Stimulated activated CD8-positive, alpha-beta memory T cell treated with anti-CD3 and anti-CD28 coated beads, Interleukin-4, amount 100 ng/mL, for 1 hour (primary cell): ENCODE data around the gene LRRTM4.

Experiments
- DNase-seq, 2 donors: peaks; one replicate each; pipeline ENCODE4 v3.0.0-alpha.2; 2020; ENCODE audit warnings: low read depth in 2 of 2, low spot score in 1 of 2

LRRTM4 gene

DNA sequence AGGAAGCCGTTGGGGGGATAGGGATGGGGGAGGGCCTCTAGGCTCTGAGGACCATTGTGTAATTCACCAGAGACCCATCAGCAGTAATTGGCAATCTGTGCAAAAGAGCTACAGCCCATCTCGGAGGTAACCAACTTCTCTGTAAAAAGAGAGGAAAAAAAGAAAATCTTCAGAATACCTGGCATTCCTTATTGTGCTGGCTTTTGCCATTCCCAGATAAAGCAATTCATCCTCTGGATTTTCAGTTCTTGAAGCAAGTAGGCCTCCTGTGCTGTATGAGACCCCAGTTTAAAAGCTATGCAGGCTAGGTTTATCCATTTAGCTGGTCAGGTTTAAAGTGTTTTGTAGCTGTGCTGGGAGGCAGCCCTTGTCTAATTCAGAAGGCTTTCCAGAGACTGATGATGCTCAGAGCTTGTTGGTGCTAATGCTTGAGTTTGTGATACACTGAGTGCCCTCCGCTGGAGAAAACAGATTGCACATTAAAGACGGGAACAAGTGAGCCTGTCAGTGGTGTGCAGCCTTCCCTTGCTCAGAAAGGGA is at the start of gene LRRTM4:
Gene LRRTM4 (minus strand): TSS at position 446 of the 540 bp plus-strand sequence.
- DNase-seq: no peak

DNA sequence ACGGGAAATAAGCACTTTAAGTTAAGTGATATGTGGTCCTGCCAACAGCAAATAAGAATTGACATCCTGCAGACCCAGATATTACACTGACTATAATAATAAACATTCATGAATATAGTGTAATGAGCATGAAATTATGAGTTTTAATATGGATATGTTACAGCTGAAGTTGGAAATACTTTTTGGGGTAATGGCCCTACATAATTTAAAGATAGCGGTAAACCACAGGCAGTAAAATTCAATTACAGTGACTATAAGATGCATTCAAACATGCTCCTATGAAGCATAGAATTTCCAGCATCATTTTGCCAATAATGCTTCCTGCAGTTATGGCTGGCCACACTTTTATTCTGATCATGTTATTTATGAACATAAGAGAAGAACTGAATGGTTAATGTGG is 49.4 kb upstream of the LRRTM4 start:
- DNase-seq: no peak

DNA sequence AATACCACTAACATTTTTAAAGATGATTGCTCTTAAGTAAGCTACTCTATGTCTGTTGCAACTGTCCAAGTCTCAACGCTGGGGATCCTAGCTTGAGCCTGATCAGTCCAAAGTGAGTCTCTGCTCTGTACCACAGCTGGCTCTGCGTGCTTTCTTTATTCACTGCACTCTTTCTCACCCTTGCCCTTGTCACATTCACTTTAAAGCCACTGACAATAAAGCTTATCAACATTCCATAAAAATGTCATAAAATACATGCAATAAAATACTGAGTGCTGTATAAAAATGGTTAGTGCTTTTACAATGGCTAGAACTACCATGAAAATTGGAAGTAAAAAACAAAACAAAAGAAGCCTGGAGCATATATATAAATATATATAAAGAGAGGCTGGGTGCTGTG is 45.5 kb upstream of the LRRTM4 start:
- no peak for DNase-seq

DNA sequence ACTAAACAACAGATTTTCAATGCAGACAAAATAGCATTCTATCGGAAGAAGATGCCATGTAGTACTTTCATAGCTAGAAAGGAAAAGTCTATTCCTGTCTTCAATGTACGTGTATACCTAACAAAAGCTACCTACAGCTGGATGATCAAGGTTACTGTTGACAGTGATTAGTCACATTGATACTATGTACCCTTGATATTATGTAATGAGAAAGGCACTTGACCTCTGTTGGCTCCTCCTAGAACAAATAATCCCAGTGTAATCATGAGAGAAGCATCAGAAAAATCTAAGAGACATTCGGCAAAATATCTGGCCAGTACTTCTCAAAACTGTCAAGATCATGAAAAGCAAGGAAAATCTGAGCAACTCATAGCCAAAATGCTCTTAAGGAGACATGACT is 44.4 kb upstream of the LRRTM4 start:
- DNase-seq: no peak

DNA sequence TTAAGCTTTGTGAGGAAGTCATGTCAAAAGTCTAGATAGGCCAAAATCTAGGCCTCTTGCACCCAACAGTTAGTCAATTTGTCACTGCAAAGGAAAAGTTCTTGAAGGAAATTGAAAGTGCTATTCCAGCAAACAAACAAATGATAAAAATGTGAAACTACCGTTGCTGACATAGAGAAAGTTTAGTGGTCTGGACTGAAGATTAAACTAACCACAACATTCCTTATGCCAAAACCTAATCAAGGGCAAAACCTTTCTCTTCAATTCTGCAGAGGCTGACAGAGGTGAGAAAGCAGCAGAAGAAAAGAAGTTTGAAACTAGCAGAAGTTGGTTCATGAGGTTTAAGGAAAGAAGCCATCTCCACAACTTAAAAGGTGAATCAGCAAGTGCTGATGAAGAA is 44.0 kb upstream of the LRRTM4 start:
- DNase-seq: no peak

DNA sequence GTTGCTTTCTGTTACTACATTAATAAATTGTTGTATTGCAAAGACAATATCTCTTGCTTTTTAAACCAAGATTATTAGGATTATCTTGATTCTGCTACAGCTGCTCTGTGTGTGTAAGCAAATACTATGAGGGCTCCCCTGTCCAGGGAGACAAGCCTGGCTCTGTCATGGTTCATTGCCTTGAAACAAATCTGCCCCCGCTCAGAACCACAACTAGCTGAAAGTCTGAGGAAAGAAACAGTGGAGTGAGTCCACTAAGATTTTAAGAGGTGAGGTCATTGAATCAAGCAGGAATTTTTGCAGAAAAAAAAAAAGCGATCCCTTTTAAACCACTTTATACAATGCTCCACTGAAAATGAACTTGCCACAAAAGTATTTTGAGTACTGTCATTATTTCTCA is 30.8 kb upstream of the LRRTM4 start:
- DNase-seq: no peak

DNA sequence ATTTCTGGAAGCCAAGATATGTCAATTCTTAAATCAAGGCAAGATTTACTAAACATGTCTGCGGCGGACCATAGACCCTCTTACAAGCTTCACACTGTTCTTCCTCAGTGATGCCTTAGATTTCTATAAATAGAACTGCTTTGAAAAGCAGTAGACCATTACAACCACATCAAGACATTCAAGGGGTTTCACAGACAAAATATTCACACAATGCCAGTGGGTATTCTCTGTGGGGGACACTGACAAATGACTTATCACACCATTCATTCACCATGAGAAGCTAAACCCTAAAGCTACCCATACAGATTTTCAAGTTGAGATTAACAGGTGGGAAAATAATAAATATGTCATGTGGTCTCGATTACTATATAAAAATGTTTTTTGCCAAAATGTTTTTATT is 15.9 kb upstream of the LRRTM4 start:
- DNase-seq: no peak

- no peak for DNase-seq
Observed at GRCh38 chr2:77522888-77523287, 712 bp upstream of the LRRTM4 start.

- no peak for DNase-seq
Observed at GRCh38 chr2:77521548-77521891, 656 bp downstream of the LRRTM4 start.

GRCh38 chr2:77520641-77521547 is 1.3 kb downstream of the LRRTM4 start:
- no peak for DNase-seq

DNA sequence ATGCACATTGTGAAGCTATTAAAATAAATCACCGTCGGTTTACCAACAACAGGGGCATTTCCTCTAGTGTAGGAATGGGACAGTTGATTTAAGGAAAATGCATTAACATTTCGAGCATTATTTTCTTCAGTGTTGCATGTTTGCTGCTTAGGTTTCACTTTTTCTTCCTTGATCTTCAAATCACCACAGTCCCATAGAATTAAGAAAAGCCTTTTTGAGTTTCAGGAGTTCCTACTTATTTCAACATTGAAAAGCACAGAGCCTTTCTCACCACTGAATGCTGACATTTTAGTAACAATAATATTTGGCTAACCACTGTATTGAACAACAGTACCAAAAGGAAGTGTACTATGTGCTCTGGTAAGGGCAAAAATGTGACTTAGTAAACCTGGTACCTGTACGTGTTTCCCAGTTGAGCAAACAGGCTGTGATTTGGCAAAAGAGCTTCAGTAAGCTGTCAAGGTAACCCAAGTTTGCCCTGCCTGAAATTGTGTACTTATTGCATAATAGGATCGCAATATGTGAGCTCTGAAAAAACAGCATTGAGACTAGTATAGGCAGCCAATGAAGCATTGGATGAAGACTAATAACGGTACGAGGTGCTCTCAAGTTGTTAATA is 2.2 kb downstream of the LRRTM4 start:
- no peak for DNase-seq

GRCh38 chr2:77519164-77519887 is 2.9 kb downstream of the LRRTM4 start:
- no peak for DNase-seq

DNA sequence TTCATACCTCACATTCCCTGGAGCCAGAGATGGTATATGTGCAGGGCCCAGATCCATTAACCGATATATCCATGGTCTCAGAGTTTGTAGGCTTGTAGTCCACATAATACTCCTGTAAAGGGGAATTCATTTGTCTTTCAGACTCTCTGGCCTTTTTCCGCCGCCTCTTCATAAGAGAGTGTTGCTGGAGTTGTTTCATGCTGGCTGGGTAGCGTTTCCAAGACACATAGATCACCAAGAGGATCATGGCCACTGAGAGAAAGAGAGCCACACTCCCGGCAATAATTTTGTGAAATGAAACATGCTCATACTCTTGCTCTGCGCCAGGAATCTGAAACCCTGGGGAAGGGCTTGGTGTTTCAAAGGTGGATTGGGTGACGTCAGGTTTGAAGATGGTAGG is 3.9 kb downstream of the LRRTM4 start:
- DNase-seq: no peak

DNA sequence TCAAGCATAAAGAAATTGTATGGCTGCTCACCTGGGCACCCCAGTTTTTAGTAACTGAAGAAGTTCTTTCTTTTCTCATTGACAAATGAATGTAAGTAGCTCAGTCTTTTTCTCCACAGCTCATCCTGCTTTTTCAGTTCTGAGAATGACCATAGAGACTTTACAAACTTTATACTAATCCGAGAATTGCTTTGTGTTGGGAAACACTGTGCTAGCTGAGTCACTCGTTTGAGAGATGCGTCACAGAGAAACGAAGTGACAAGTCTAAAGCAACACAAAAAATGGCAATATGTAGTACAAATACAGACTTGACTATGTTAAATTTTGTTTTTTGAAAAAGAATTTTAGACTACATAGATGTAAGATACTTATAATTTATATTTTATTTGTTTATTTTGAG is 9.0 kb downstream of the LRRTM4 start:
- no peak for DNase-seq

GRCh38 chr2:77512507-77512906 is 9.7 kb downstream of the LRRTM4 start:
- DNase-seq: no peak

- no peak for DNase-seq
Observed at GRCh38 chr2:77508511-77508910, 13.7 kb downstream of the LRRTM4 start.

DNA sequence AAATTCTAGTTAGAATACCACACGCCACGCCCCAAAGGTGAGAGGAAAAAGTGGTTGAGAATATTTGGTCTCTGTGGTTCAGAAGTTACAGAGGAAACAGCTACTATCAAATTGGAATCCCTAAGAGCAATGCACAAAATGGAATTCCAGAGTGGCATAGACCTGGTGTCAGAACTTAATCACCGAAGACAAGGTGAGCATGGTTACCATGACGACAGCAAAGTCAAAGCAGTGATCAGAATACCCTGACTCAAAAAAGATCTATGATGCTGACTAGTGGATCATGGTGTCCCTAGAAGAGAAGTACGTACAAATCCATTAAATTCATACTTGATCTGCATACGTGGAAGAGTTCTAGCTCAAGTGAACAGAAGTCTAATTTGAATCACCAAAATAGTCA is 14.5 kb downstream of the LRRTM4 start:
- no peak for DNase-seq

DNA sequence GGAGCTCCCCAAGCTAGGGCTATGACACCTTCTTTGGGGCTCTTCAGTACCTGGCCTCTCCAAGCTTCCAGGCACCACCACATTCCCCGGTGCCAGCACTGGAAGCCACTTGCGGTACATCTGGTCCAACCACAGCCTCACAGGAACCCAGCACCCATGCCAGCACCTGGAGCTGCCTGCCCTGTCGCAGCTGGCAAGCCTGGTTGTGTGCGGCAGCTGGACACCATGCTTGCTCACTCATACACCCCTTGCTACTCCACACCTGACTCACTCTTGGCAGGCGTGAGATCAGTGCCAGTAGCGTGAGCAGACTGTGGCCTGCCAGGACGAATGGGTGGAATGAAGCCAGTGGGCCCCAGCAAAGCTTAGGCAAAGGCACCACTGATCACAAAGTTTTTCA is 34.0 kb downstream of the LRRTM4 start:
- DNase-seq: no peak

DNA sequence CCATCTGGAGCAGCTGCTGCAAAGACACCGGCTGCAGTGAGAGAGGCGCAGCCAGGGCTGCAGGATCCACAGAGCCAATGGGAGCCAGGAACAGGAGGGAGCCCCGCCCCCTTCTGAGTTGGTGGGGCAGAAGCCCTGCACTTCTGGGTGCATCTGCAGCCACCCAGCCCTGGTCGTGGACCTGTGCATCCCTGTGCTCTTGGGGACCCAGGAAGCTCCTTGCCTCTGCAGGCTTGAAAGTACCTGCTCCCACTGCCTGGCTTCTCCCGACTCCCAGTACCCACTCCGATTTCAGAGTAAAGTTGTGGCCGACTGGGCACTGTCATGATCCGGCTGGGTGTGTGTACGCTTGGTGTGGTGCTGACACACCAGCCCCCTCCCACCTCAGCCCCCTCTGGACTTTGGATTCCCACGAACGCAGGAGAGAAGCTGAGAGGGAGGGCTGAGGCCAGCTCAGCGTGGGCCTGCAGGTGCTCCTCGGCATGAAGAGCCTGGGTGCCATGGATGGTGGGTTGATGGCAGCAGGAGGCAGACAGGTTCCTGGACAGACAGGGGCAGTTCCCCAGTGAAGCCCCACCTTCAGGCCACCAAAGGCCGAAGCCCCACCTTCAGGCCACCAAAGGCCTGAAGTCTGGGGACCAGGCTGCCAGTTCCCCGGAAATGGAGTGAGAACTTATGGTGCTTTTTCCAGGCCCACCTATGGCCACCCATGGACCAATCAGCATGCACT is 34.9 kb downstream of the LRRTM4 start:
- no peak for DNase-seq

DNA sequence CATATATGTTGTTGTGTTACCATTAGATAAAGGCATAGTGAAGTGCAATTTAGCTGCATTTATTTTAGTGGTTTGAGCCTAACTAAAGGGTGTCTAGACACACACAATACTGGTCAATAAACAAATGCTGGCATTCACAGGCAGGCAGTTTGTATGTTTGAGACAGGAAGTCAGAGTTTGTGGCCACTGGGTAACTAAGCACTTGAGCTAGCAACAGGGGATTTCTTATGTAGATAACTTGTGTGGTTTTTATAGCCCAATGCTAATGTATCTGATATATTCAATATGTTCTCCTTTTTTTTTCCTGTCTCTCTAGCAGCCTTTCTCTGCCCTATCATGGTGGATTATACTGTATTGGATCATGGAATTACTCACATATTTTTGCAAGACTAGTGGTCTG is 38.1 kb downstream of the LRRTM4 start:
- no peak for DNase-seq

DNA sequence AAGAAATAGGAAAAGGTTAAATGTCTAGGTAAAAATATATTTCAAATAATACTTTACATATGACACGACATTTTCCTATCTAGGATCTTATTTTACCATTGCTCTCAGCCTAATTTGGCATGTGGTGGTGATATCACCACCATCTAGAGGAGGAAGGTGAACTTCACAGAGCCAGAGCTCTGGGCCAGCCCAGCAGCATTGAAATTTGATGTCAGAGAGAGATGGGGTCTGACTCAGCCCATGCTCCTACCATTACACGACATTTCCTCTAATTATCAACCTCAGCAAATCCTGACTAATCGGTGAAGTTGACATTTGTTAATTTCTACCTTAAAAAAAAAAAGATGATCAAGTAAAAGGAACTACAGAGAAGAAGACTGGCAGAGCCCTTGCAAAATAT is 42.3 kb downstream of the LRRTM4 start:
- no peak for DNase-seq
